ENCODE results near the gene LECT2. TPM values are rescaled to one million over a fixed set of nuclear protein-coding genes. Genes with fewer than 3 reads are reported as not detected.

Gene LECT2
- total and polyA plus RNA-seq, 2 experiments from 2014 or later = 0.45 TPM; not detected in 1

DNA sequence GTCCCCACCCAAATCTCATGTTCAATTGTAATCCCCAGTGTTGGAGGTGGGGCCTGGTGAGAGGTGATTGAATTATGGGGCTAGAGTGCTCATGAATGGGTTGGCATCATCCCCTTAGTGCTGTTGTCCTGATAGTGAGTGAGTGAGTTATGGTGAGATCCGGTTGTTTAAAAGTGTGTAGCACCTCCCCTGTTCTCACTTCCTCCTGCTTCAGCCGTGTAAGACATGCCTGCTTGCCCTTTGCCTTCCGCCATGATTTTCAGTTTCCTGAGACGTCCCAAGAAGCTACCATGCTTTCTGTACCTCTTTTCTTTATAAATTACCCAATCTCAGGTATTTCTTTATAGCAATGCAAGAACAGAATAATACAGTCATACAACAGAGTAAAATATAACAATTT is 742 bp upstream of the LECT2 start:
- H3K4me3 ChIP-seq = no peak overlapping the region
- no peaks in the 10 kb centered on the region for H3K36me3 Mint-ChIP-seq (ENCODE audit: low read depth)

More for the DNA sequence above, 742 bp upstream of the LECT2 start:
- Histone ChIP-seq H3F3A (replicated peaks; ENCODE audit: low read depth) (no peaks in the 10 kb centered on the region), H2AFZ (no peak overlapping the region), H3K4me1 (ENCODE audit: insufficient read depth) (no peaks in the 10 kb centered on the region), H3K27me3 (ENCODE audit: insufficient read depth) (no peaks in the 10 kb centered on the region), H3K36me3 (ENCODE audit: insufficient read depth) (no peaks in the 10 kb centered on the region), H3K79me2 (replicated peaks; ENCODE audit: insufficient read depth) (no peaks in the 10 kb centered on the region), H3K4me2 (no peak overlapping the region), H3K9me2 (ENCODE audit: insufficient read depth) (no peaks in the 10 kb centered on the region), H4K20me1 (replicated peaks; ENCODE audit: insufficient read depth) (no peaks in the 10 kb centered on the region), H3K27ac (ENCODE audit: low read depth) (no peak overlapping the region)
- no peak overlapping the region for H3K27ac Mint-ChIP-seq
- no peaks in the 10 kb centered on the region for H3K4me1 Mint-ChIP-seq
- ATAC-seq (no peak), DNase-seq (ENCODE audit: low spot score) (no peak)
- no peaks in the 10 kb centered on the region for H3K27me3 Mint-ChIP-seq (ENCODE audit: insufficient read depth, low read depth, poor library complexity)
- no peak overlapping the region for H3K4me3 Mint-ChIP-seq
- no peaks in the 10 kb centered on the region for H3K9me3 Mint-ChIP-seq
- no peak for TF ChIP-seq STAT1 (IDR thresholded peaks at IDR 0.05; ENCODE audit: unreplicated experiment)
- TF ChIP-seq ZNF462 (CRISPR knock-in tag; IDR thresholded peaks at IDR 0.05) = no peak
- TF ChIP-seq EZH2 (IDR thresholded peaks at IDR 0.05; ENCODE audit: low read depth, unreplicated experiment) = no peak
- TF ChIP-seq ZNF331 (CRISPR knock-in tag; IDR thresholded peaks at IDR 0.05; ENCODE audit: low read depth) = no peak
- no peak for TF ChIP-seq ZNF114 (CRISPR knock-in tag; IDR thresholded peaks at IDR 0.05)
- no peak for TF ChIP-seq NANOG (IDR thresholded peaks at IDR 0.05; ENCODE audit: borderline replicate concordance)
- TF ChIP-seq, protein P1, sequence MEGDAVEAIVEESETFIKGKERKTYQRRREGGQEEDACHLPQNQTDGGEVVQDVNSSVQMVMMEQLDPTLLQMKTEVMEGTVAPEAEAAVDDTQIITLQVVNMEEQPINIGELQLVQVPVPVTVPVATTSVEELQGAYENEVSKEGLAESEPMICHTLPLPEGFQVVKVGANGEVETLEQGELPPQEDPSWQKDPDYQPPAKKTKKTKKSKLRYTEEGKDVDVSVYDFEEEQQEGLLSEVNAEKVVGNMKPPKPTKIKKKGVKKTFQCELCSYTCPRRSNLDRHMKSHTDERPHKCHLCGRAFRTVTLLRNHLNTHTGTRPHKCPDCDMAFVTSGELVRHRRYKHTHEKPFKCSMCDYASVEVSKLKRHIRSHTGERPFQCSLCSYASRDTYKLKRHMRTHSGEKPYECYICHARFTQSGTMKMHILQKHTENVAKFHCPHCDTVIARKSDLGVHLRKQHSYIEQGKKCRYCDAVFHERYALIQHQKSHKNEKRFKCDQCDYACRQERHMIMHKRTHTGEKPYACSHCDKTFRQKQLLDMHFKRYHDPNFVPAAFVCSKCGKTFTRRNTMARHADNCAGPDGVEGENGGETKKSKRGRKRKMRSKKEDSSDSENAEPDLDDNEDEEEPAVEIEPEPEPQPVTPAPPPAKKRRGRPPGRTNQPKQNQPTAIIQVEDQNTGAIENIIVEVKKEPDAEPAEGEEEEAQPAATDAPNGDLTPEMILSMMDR (conservative IDR thresholded peaks at IDR 0.05; ENCODE audit: low read depth in 2 of 2) = no peak
- TF ChIP-seq JUNB (IDR thresholded peaks at IDR 0.05; ENCODE audit: unreplicated experiment) = no peak
- TF ChIP-seq CREB1 (CRISPR knock-in tag; IDR thresholded peaks at IDR 0.05; ENCODE audit: low read depth) = no peak
- TF ChIP-seq ETS1 (IDR thresholded peaks at IDR 0.05) = no peak
- TF ChIP-seq POLR2AphosphoS5 (IDR thresholded peaks at IDR 0.05; ENCODE audit: low read depth) = no peak
- no peak for TF ChIP-seq REST (IDR thresholded peaks at IDR 0.05; ENCODE audit: unreplicated experiment)
- TF ChIP-seq EZH2phosphoT487 (IDR thresholded peaks at IDR 0.05; ENCODE audit: unreplicated experiment) = no peak
